Pancreas (tissue), 10 donors: ENCODE results near the gene PRKCH. TPM values are rescaled to one million over a fixed set of nuclear protein-coding genes. Genes with fewer than 3 reads are reported as not detected.

Experiments
- ATAC-seq, 4 donors: fragments of 200-7000 bp; cut with Tn5 transposase; one replicate each; pipeline versions ENCODE4 v1.8.0 to v1.9.1; 2020; ENCODE audit warnings: mild to moderate bottlenecking in 4 of 4, moderate library complexity in 4 of 4
- DNase-seq, 6 donors: peaks; one replicate each; pipeline ENCODE4 v3.0.0-alpha.2; 2020
- FAIRE-seq: peaks from 2 replicates; lab custom pipeline; 2012; peaks lifted over from hg19 to GRCh38; lab: Jason Lieb, UNC
- H3K27ac ChIP-seq, 4 donors: fragments of 200-600 bp; sonication (generic); 1 replicate in 3 of 4; 2 replicates in 1 of 4; pipeline versions ENCODE4 v1.5.0 to v1.8.0; 2020
- H3K27me3 ChIP-seq, 4 donors: fragments of 200-600 bp; one replicate each; pipeline ENCODE4 v1.8.0; 2021
- H3K36me3 ChIP-seq, 3 donors: fragments of 200-600 bp; sonication (generic) in 1 of 3; one replicate each; pipeline versions ENCODE4 v1.5.0 to v1.8.0; 2020 to 2021
- H3K4me1 ChIP-seq, 3 donors: fragments of 200-600 bp; one replicate each; pipeline ENCODE4 v1.8.0; 2021
- H3K4me3 ChIP-seq, 4 donors: fragments of 200-600 bp; sonication (generic) in 2 of 4; one replicate each; pipeline versions ENCODE4 v1.5.0 to v1.8.0; 2020 to 2021
- H3K9me3 ChIP-seq, 4 donors: fragments of 200-600 bp; one replicate each; pipeline ENCODE4 v1.8.0; 2021
- WGBS, 2 donors: extraction: QIAGEN DNeasy Blood & Tissue Kit; methylation state at CpG; one replicate each; pipeline ENCODE4 v1.1.7; 2013; 5-methylcytosine and 5-hydroxymethylcytosine counted together
- intact Hi-C, 3 donors: fragments of 100-400 bp; cut with DNase I; formaldehyde crosslinking; loops; one replicate each; pipeline versions ENCODE4 v1.11.1 to v1.14.2; 2022
- polyA plus RNA-seq, 2 donors: library from polyadenylated mRNA; stranded (reverse); fragments of 200-250 nt; gene quantifications; one replicate each; pipeline ENCODE4 v1.2.3, GENCODE V29; 2013
- total RNA-seq, 6 donors: library from RNA; stranded (reverse); fragmentation: NEBNext Ultra II Directional in 4 of 6; extraction: Animal tissue kit (Norgen Biotek cat#: 25700) in 4 of 6; gene quantifications; one replicate each; pipeline versions ENCODE4 v1.2.1 to v1.2.4, GENCODE V29; 2021 to 2023
- TF ChIP-seq, protein P1 (sequence below), 4 donors: fragments of 200-600 bp; sonication (generic) in 3 of 4; IDR thresholded peaks; one replicate each; pipeline versions ENCODE4 v1.5.0 to v1.8.0; 2021; ENCODE audit warnings: antibody characterized with exemption in 4 of 4
- donor health status: healthy with polysubstance abuse.
- donor health status: DM: no; HTN: no; CAD: no; lungs with moderate emphysema.
- donor health status: DM: no; HTN: no; CAD: no.
- donor health status: control.
- donor health status: control.
- donor health status: Bipolar disorder and iron deficiency.
- donor health status: DM: yes; HTN: yes; CAD: no.
- donor health status: DM: no; HTN: no; CAD: no.
- donor health status: DM: no; HTN: no; CAD: no.
- donor health status: DM: yes; HTN: yes; CAD: no.

Gene PRKCH
- total and polyA plus RNA-seq, 8 donors: 3.6 to 16.9 (median 8.9) TPM

DNA sequence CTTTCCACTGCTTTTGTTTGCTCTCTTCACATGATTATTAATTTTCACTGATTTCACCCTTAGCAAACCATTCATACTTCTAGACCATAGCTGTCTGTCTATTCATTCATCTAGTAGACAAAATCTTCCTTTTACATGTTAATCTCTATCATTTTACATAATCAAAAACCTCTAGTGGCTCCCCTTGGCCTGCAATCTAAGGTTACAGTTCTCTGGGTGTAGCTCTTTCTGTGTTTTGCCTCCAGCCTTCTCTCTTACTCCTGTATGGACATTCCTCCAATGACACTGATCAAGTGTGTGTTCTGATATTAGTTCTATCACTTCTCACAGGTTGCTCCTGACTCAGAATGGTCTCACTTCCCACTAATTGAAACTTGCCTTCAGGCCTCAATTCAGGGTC lies 56.4 kb downstream of the PRKCH start:
- TF ChIP-seq, protein P1, sequence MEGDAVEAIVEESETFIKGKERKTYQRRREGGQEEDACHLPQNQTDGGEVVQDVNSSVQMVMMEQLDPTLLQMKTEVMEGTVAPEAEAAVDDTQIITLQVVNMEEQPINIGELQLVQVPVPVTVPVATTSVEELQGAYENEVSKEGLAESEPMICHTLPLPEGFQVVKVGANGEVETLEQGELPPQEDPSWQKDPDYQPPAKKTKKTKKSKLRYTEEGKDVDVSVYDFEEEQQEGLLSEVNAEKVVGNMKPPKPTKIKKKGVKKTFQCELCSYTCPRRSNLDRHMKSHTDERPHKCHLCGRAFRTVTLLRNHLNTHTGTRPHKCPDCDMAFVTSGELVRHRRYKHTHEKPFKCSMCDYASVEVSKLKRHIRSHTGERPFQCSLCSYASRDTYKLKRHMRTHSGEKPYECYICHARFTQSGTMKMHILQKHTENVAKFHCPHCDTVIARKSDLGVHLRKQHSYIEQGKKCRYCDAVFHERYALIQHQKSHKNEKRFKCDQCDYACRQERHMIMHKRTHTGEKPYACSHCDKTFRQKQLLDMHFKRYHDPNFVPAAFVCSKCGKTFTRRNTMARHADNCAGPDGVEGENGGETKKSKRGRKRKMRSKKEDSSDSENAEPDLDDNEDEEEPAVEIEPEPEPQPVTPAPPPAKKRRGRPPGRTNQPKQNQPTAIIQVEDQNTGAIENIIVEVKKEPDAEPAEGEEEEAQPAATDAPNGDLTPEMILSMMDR (IDR thresholded peaks at IDR 0.05): no peak
- FAIRE-seq (no peak), ATAC-seq (no peak), DNase-seq (no peak)
- no peaks in the 10 kb centered on the region for H3K9me3 ChIP-seq
- H3K4me1 ChIP-seq: no peaks in the 10 kb centered on the region
- no peak overlapping the region for H3K4me3 ChIP-seq
- no peak overlapping the region for H3K27ac ChIP-seq
- intact Hi-C loops: no loop called here
- no peaks in the 10 kb centered on the region for H3K27me3 ChIP-seq
- no peaks in the 10 kb centered on the region for H3K36me3 ChIP-seq

DNA sequence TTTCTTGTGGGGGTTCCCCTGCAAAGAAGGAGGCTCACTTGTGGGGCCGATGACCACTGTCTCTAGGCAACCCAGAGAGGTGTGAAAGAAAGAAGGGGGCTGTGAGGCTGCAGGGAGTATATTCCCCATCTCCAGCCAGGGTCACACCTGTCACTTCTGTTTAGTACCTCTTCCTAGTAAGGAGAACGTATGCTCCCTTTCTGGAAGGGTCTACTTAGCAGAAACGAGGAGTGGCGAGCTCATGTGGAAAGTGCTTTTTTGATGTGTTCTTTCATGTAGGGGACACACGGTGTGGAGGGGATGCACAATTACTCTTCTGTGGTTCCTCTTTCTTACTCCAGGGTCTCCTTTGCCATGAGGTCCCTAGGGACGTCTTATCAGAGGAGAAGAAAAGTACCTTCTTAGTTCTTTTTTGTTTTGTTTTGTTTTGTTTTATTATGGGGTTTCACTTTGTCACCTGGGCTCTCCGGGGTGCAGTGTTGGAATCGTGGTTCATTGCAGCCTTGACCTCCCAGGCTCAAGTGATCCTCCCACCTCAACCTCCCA lies 58.3 kb downstream of the PRKCH start:
- TF ChIP-seq, protein P1 (IDR thresholded peaks at IDR 0.05): no peak
- 85 to 94% methylated on average over 8 of the region's 8 CpGs for WGBS, 2 donors
- Histone ChIP-seq H3K4me1 (no peaks in the 10 kb centered on the region), H3K9me3 (no peaks in the 10 kb centered on the region), H3K27me3 (no peaks in the 10 kb centered on the region), H3K36me3 (no peaks in the 10 kb centered on the region), H3K27ac (no peak overlapping the region), H3K4me3 (no peak overlapping the region)
- FAIRE-seq (no peak), DNase-seq (no peak), ATAC-seq (no peak)
- intact Hi-C loops: no loop called here

- ATAC-seq: peak in 1 of 4 donors; percentile 35
- no peaks in the 10 kb centered on the region for H3K9me3 ChIP-seq
- no peaks in the 10 kb centered on the region for H3K27me3 ChIP-seq
- DNase-seq: no peak
- intact Hi-C loops: no loop called here
- H3K36me3 ChIP-seq: no peaks in the 10 kb centered on the region
- no peak overlapping the region for H3K27ac ChIP-seq
- no peaks in the 10 kb centered on the region for H3K4me1 ChIP-seq
- WGBS, 2 donors: 83 to 97% methylated on average over 3 of the region's 3 CpGs
- no peak for FAIRE-seq
- TF ChIP-seq, protein P1 (IDR thresholded peaks at IDR 0.05): no peak
- H3K4me3 ChIP-seq: no peak overlapping the region
Observed at GRCh38 chr14:61380984-61381383, 59.6 kb downstream of the PRKCH start.

DNA sequence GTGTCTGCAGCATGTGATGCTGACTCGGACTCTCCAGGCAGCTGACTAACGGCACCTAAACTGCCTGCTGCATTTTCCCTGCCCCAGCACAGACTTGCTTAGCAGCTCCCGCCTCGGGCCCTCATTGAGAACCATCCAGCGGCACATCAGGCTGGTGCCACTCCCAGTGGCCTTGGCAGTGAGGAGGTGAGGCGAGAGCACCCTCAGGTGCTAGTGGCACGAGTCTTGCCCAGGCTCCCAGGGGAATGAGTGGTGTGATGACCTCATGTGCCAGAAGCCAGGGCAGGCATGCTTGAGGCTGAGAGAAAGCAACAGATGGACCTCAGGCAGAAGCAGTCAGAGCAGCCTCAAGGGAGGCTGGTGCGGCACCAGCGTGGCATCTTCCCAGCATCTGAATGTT lies 60.2 kb downstream of the PRKCH start:
- H3K9me3 ChIP-seq: no peaks in the 10 kb centered on the region
- H3K4me1 ChIP-seq: no peaks in the 10 kb centered on the region
- FAIRE-seq (no peak), ATAC-seq (peak; percentile 55 to 89 (median 76)), DNase-seq (peak in 5 of 6 donors; percentile 23 to 62 (median 53))
- no peak overlapping the region for H3K4me3 ChIP-seq
- intact Hi-C loops: no loop called here
- no peaks in the 10 kb centered on the region for H3K36me3 ChIP-seq
- no peaks in the 10 kb centered on the region for H3K27me3 ChIP-seq
- H3K27ac ChIP-seq: no peak overlapping the region
- 66 to 71% methylated on average over 9 of the region's 9 CpGs for WGBS, 2 donors
- TF ChIP-seq, protein P1 (IDR thresholded peaks at IDR 0.05): no peak

DNA sequence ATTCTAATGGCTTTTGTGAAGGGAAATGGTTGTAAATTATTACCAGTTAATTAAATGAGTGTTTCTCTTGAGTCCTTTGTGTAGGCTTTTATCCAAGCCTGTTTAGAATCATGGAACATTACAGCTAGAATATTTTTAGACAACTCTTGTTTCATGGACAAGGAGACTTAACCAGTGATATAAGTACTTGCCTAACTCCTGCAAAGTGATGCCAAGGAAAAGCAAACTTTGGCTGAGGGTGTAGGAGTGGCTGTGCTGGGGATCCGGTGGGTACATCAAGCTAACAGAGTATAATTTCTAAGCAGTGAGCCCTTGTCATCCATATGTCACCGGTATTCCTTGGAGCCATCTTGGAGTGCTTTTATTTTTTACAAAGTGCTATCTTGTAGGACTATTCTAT lies 61.5 kb downstream of the PRKCH start:
- no peaks in the 10 kb centered on the region for H3K9me3 ChIP-seq
- 87 to 93% methylated on average over 2 of the region's 2 CpGs for WGBS, 2 donors
- no peak overlapping the region for H3K27ac ChIP-seq
- DNase-seq (no peak), ATAC-seq (no peak), FAIRE-seq (no peak)
- intact Hi-C loops: no loop called here
- no peaks in the 10 kb centered on the region for H3K4me1 ChIP-seq
- no peaks in the 10 kb centered on the region for H3K27me3 ChIP-seq
- H3K36me3 ChIP-seq: no peaks in the 10 kb centered on the region
- TF ChIP-seq, protein P1 (IDR thresholded peaks at IDR 0.05): no peak
- H3K4me3 ChIP-seq: no peak overlapping the region
